ENCODE measurements around the gene ADAM30.

The ADAM30 gene

GRCh38 chr1:119896303-119896702 lies at the start of gene ADAM30:
TSS of gene ADAM30 (minus strand) at chr1:119896515. CDS start at chr1:119896336, 179 bp downstream.
- no peak for DNase-seq (ENCODE audit: low spot score)

- DNase-seq (ENCODE audit: low spot score) = no peak
These were observed 46.9 kb upstream of the ADAM30 start for GRCh38 chr1:119943216-119943615.

GRCh38 chr1:119941392-119941791 lies 45.1 kb upstream of the ADAM30 start:
- no peak for DNase-seq (ENCODE audit: low spot score)

- no peak for DNase-seq (ENCODE audit: low spot score)
These were observed 44.4 kb upstream of the ADAM30 start for GRCh38 chr1:119940697-119941096.

- no peak for DNase-seq (ENCODE audit: low spot score)
These were observed 40.9 kb upstream of the ADAM30 start for GRCh38 chr1:119937198-119937597.

- no peak for DNase-seq (ENCODE audit: low spot score)
These were observed 39.6 kb upstream of the ADAM30 start for GRCh38 chr1:119935915-119936314.

GRCh38 chr1:119935373-119935772 lies 39.1 kb upstream of the ADAM30 start:
- no peak for DNase-seq (ENCODE audit: low spot score)

GRCh38 chr1:119933397-119933796 lies 37.1 kb upstream of the ADAM30 start:
- no peak for DNase-seq (ENCODE audit: low spot score)

GRCh38 chr1:119929643-119930315 lies 33.5 kb upstream of the ADAM30 start:
- no peak for DNase-seq (ENCODE audit: low spot score)

- DNase-seq (ENCODE audit: low spot score) = no peak
These were observed 30.2 kb upstream of the ADAM30 start for GRCh38 chr1:119926553-119926952.

- no peak for DNase-seq (ENCODE audit: low spot score)
These were observed 28.9 kb upstream of the ADAM30 start for GRCh38 chr1:119924948-119925898.

- DNase-seq (ENCODE audit: low spot score) = no peak
These were observed 24.0 kb upstream of the ADAM30 start for GRCh38 chr1:119920104-119920968.

- DNase-seq (ENCODE audit: low spot score) = no peak
These were observed 22.9 kb upstream of the ADAM30 start for GRCh38 chr1:119919241-119919640.

GRCh38 chr1:119918301-119918700 lies 22.0 kb upstream of the ADAM30 start:
- DNase-seq (ENCODE audit: low spot score) = no peak

GRCh38 chr1:119917304-119918055 lies 21.2 kb upstream of the ADAM30 start:
- DNase-seq (ENCODE audit: low spot score) = no peak

GRCh38 chr1:119915517-119915916 lies 19.2 kb upstream of the ADAM30 start:
- DNase-seq (ENCODE audit: low spot score) = no peak

- no peak for DNase-seq (ENCODE audit: low spot score)
These were observed 17.8 kb upstream of the ADAM30 start for GRCh38 chr1:119914071-119914470.

GRCh38 chr1:119912963-119913362 lies 16.6 kb upstream of the ADAM30 start:
- no peak for DNase-seq (ENCODE audit: low spot score)

GRCh38 chr1:119911775-119912174 lies 15.5 kb upstream of the ADAM30 start:
- no peak for DNase-seq (ENCODE audit: low spot score)

- DNase-seq (ENCODE audit: low spot score) = no peak
These were observed 14.3 kb upstream of the ADAM30 start for GRCh38 chr1:119910618-119911017.

GRCh38 chr1:119909890-119910596 lies 13.7 kb upstream of the ADAM30 start:
- no peak for DNase-seq (ENCODE audit: low spot score)
